Thyroid gland (tissue), 4 donors: Measurements from ENCODE around the gene PIAS4. TPM values are rescaled to one million over a fixed set of nuclear protein-coding genes. Genes with fewer than 3 reads are reported as not detected.

Experiments used
- DNase-seq, 2 donors: peaks; one replicate each; pipeline ENCODE4 v3.0.0-alpha.2; 2019
- H3K27ac ChIP-seq, 3 donors: fragments of 200-600 bp; sonication (generic); 1 replicate in 2 of 3; 2 replicates in 1 of 3; pipeline ENCODE4 v1.5.1; 2016 to 2019; ENCODE audit warnings: mild to moderate bottlenecking in 1 of 3, moderate library complexity in 1 of 3
- H3K27me3 ChIP-seq: fragments of 200-600 bp; sonication (generic); one replicate; pipeline ENCODE4 v1.5.1; 2019
- H3K36me3 ChIP-seq, 2 donors: fragments of 200-600 bp; sonication (generic); one replicate each; pipeline ENCODE4 v1.5.1; 2016 to 2019
- H3K4me1 ChIP-seq, 2 donors: fragments of 200-600 bp; sonication (generic); one replicate each; pipeline ENCODE4 v1.5.1; 2017 to 2019
- H3K4me3 ChIP-seq, 3 donors: fragments of 200-600 bp; sonication (generic); replicated peaks in 1 of 3; 1 replicate in 2 of 3; 2 replicates in 1 of 3; pipeline ENCODE4 v1.5.1; 2016; ENCODE audit warnings: mild to moderate bottlenecking in 1 of 3
- H3K9me3 ChIP-seq: fragments of 200-600 bp; sonication (generic); one replicate; pipeline ENCODE4 v1.5.1; 2017
- CTCF ChIP-seq, 6 experiments: fragments of 200-600 bp in 3 of 6; fragments of 450-650 bp in 3 of 6; sonication (generic) in 3 of 6; IDR thresholded peaks; one replicate each; pipeline ENCODE4 v1.5.1; 2016 to 2019; ENCODE audit warnings: antibody characterized with exemption in 6 of 6, mild to moderate bottlenecking in 2 of 6, inconsistent platforms in 1 of 6, moderate library complexity in 1 of 6
- POLR2A ChIP-seq, 2 donors: fragments of 450-650 bp; IDR thresholded peaks; one replicate each; pipeline ENCODE4 v1.6.1; 2017; ENCODE audit warnings: antibody characterized with exemption in 2 of 2, mild to moderate bottlenecking in 2 of 2, moderate library complexity in 1 of 2
- WGBS, 2 donors: methylation state at CpG; one replicate each; pipeline ENCODE4 v1.1.5; 2017; 5-methylcytosine and 5-hydroxymethylcytosine counted together
- intact Hi-C: fragments of 100-400 bp; cut with DNase I; formaldehyde crosslinking; loops from one replicate; pipeline ENCODE4 v1.15.1; 2023
- total RNA-seq, 4 donors: library from RNA; depleted of rRNA; stranded (reverse); fragments of >200 nt; gene quantifications; one replicate each; pipeline ENCODE4 v1.2.3, GENCODE V29; 2016

Gene PIAS4
- total RNA-seq, 4 donors from 2014 or later = 14.7 to 32.3 (median 16.0) TPM

GRCh38 chr19:3981373-3981735, 26.2 kb upstream of the PIAS4 start:
- H3K27ac ChIP-seq = no peak overlapping the region
- 90 to 97% methylated on average over 10 of the region's 10 CpGs for WGBS, 2 donors
- no peak for DNase-seq
- no peak for TF ChIP-seq POLR2A (IDR thresholded peaks at IDR 0.05)
- TF ChIP-seq CTCF (IDR thresholded peaks at IDR 0.05) = no peak
- intact Hi-C loops = loop anchor here (10.0 kb wide), 1 partner anchor 203 kb away; the partner anchor contains the start of genes ANKRD24 and SIRT6
- peaks cover 18 to 22% of the 10 kb centered on the region in 2 donors for H3K4me1 ChIP-seq
- no peaks in the 10 kb centered on the region for H3K9me3 ChIP-seq
- peaks cover 78 to 79% of the 10 kb centered on the region in 2 donors for H3K36me3 ChIP-seq
- H3K27me3 ChIP-seq = no peaks in the 10 kb centered on the region
- H3K4me3 ChIP-seq = no peak overlapping the region

- TF ChIP-seq POLR2A (IDR thresholded peaks at IDR 0.05) (no peak), CTCF (IDR thresholded peaks at IDR 0.05) (no peak)
- Histone ChIP-seq H3K9me3 (no peaks in the 10 kb centered on the region), H3K4me3 (no peak overlapping the region), H3K27ac (no peak overlapping the region), H3K4me1 (peaks cover 24 to 29% of the 10 kb centered on the region in 2 donors), H3K36me3 (peaks cover 71 to 72% of the 10 kb centered on the region in 2 donors), H3K27me3 (no peaks in the 10 kb centered on the region)
- no peak for DNase-seq
- intact Hi-C loops = loop anchor here (10.0 kb wide), 1 partner anchor 203 kb away; the partner anchor contains the start of genes ANKRD24 and SIRT6
- 92 to 93% methylated on average over 35 to 38 of the region's 39 CpGs for WGBS, 2 donors
Observed at GRCh38 chr19:3981736-3982681, 25.5 kb upstream of the PIAS4 start.

- no peak overlapping the region for H3K4me3 ChIP-seq
- intact Hi-C loops = loop anchor here (10.0 kb wide), 1 partner anchor 202 kb away; the partner anchor contains the start of genes ANKRD24 and SIRT6
- peak overlapping the region in 1 of 3 donors; percentile 98 for H3K27ac ChIP-seq
- WGBS, 2 donors = 93 to 94% methylated on average over 17 to 39 of the region's 40 CpGs
- no peaks in the 10 kb centered on the region for H3K27me3 ChIP-seq
- H3K4me1 ChIP-seq = peaks cover 24 to 36% of the 10 kb centered on the region in 2 donors
- no peaks in the 10 kb centered on the region for H3K9me3 ChIP-seq
- DNase-seq = no peak
- TF ChIP-seq POLR2A (IDR thresholded peaks at IDR 0.05) = no peak
- TF ChIP-seq CTCF (IDR thresholded peaks at IDR 0.05) = no peak
- H3K36me3 ChIP-seq = peaks cover 62 to 63% of the 10 kb centered on the region in 2 donors
Observed at GRCh38 chr19:3982701-3983541, 24.6 kb upstream of the PIAS4 start.

- Histone ChIP-seq H3K9me3 (no peaks in the 10 kb centered on the region), H3K4me3 (peak overlapping the region in 2 of 3 donors; percentile 74 to 85), H3K36me3 (peaks cover 56 to 57% of the 10 kb centered on the region in 2 donors), H3K27me3 (no peaks in the 10 kb centered on the region), H3K27ac (peak overlapping the region in 1 of 3 donors; percentile 98), H3K4me1 (peaks cover 24 to 40% of the 10 kb centered on the region in 2 donors)
- WGBS, 2 donors = 71 to 78% methylated on average over 7 of the region's 7 CpGs
- intact Hi-C loops = loop anchor here (10.0 kb wide), 1 partner anchor 201 kb away; the partner anchor contains the start of genes ANKRD24 and SIRT6
- no peak for TF ChIP-seq POLR2A (IDR thresholded peaks at IDR 0.05)
- no peak for TF ChIP-seq CTCF (IDR thresholded peaks at IDR 0.05)
- no peak for DNase-seq
Observed at GRCh38 chr19:3983542-3983914, 24.0 kb upstream of the PIAS4 start.
